Measurements from ENCODE around the gene WDR70. TPM values are rescaled to one million over a fixed set of nuclear protein-coding genes. Genes with fewer than 3 reads are reported as not detected.

The WDR70 gene
- polyA plus RNA-seq, 1 of the 3 experiments (the other 2 are of a cell fraction), result 14.2 TPM

DNA sequence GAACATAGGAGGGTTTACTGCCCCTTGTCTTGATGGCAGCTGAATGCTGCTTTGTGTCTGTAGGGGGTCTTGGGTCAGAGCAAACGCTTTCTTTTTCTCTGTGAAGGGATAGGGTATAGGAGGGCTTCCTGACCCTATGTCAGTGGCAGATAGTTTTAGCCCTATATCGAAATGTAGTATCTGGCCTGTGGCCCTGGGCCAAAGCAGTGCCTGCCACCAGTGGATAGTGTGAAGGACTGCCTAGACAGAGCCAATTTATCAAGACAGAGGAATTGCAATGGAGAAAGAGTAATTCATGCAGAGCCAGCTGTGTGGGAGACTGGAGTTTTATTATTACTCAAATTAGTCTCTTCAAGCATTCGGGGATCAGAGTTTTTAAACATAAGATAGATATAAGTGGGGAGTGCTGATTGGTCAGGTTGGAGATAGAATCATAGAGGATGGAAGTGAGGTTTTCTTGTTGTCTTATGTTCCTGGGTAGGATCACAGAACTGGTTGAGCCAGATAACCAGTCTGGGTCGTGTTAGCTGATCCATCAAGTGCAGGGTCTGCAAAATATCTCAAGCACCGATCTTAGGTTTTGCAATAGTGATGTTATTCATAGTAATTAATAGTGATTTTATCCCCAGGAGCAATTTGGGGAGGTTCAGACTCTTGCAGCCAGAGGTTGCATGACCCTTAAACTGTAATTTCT is 282.3 kb downstream of the WDR70 start:
- no peak for DNase-seq
- H3K9me2 ChIP-seq, result no peaks in the 10 kb centered on the region
- H3F3A ChIP-seq (replicated peaks; ENCODE audit: insufficient read depth), result no peaks in the 10 kb centered on the region
- H3K27ac ChIP-seq (ENCODE audit: low read depth in 2 of 2, low read length in 1 of 2), result no peak overlapping the region
- H3K9ac ChIP-seq, result no peak overlapping the region
- ChIA-PET CTCF (no interaction called here), POLR2A (no interaction called here)
- H4K20me1 ChIP-seq (ENCODE audit: insufficient read depth), result no peaks in the 10 kb centered on the region
- 62% methylated on average over 5 of the region's 5 CpGs for WGBS (ENCODE audit: low lambda C conversion rate)
- H3K36me3 ChIP-seq (replicated peaks in 1 of 2; ENCODE audit: control insufficient read depth in 1 of 2, insufficient read depth in 2 of 2, low read length in 1 of 2), result no peaks in the 10 kb centered on the region
- H3K27me3 ChIP-seq (ENCODE audit: insufficient read depth), result no peaks in the 10 kb centered on the region
- H3K4me2 ChIP-seq, result no peak overlapping the region
- H3K9me3 ChIP-seq, result no peaks in the 10 kb centered on the region
- no peak overlapping the region for H3K4me3 ChIP-seq (ENCODE audit: low read depth in 2 of 2, low read length in 1 of 2)
- no peak overlapping the region for H2AFZ ChIP-seq (ENCODE audit: low read depth)
- H3K4me1 ChIP-seq (ENCODE audit: control insufficient read depth in 1 of 2, insufficient read depth in 2 of 2, low read depth in 1 of 2, low read length in 1 of 2), result peaks cover 6 to 19% of the 10 kb centered on the region in 2 experiments; a peak in 3 of 4 replicates
- no peaks in the 10 kb centered on the region for H3K79me2 ChIP-seq (ENCODE audit: insufficient read depth)
- TF ChIP-seq POLR2AphosphoS5 (IDR thresholded peaks at IDR 0.05; ENCODE audit: low read depth, low read length) (no peak), CHD2 (IDR thresholded peaks at IDR 0.05; ENCODE audit: low read length, partially characterized antibody) (no peak), EZH2phosphoT487 (IDR thresholded peaks at IDR 0.05; ENCODE audit: borderline replicate concordance, low read depth) (no peak), RCOR1 (IDR thresholded peaks at IDR 0.05; ENCODE audit: low read length) (no peak), RAD21 (IDR thresholded peaks at IDR 0.05; ENCODE audit: low read length) (no peak), TAF1 (IDR thresholded peaks at IDR 0.05; ENCODE audit: borderline replicate concordance, low read depth, low read length) (no peak), GATA2 (CRISPR knock-in tag; IDR thresholded peaks at IDR 0.05) (no peak), SIN3A (IDR thresholded peaks at IDR 0.05; ENCODE audit: borderline replicate concordance, low read depth, low read length) (no peak), FOXJ3 (CRISPR knock-in tag; IDR thresholded peaks at IDR 0.05) (no peak), NRF1 (IDR thresholded peaks at IDR 0.05; ENCODE audit: low read depth, low read length) (no peak), TEAD4 (IDR thresholded peaks at IDR 0.05; ENCODE audit: borderline replicate concordance, insufficient read depth) (no peak), EP300 (IDR thresholded peaks at IDR 0.05; ENCODE audit: borderline replicate concordance in 1 of 2, low read depth in 1 of 2, low read length in 1 of 2) (no peak), JUND (IDR thresholded peaks at IDR 0.05) (no peak), RXRA (IDR thresholded peaks at IDR 0.05; ENCODE audit: borderline replicate concordance, low read depth) (no peak), FOXM1 (IDR thresholded peaks at IDR 0.05; ENCODE audit: low read depth) (no peak)
- TF ChIP-seq, protein P1, sequence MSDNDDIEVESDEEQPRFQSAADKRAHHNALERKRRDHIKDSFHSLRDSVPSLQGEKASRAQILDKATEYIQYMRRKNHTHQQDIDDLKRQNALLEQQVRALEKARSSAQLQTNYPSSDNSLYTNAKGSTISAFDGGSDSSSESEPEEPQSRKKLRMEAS (IDR thresholded peaks at IDR 0.05; ENCODE audit: low read depth), result no peak
- TF ChIP-seq, protein P2, sequence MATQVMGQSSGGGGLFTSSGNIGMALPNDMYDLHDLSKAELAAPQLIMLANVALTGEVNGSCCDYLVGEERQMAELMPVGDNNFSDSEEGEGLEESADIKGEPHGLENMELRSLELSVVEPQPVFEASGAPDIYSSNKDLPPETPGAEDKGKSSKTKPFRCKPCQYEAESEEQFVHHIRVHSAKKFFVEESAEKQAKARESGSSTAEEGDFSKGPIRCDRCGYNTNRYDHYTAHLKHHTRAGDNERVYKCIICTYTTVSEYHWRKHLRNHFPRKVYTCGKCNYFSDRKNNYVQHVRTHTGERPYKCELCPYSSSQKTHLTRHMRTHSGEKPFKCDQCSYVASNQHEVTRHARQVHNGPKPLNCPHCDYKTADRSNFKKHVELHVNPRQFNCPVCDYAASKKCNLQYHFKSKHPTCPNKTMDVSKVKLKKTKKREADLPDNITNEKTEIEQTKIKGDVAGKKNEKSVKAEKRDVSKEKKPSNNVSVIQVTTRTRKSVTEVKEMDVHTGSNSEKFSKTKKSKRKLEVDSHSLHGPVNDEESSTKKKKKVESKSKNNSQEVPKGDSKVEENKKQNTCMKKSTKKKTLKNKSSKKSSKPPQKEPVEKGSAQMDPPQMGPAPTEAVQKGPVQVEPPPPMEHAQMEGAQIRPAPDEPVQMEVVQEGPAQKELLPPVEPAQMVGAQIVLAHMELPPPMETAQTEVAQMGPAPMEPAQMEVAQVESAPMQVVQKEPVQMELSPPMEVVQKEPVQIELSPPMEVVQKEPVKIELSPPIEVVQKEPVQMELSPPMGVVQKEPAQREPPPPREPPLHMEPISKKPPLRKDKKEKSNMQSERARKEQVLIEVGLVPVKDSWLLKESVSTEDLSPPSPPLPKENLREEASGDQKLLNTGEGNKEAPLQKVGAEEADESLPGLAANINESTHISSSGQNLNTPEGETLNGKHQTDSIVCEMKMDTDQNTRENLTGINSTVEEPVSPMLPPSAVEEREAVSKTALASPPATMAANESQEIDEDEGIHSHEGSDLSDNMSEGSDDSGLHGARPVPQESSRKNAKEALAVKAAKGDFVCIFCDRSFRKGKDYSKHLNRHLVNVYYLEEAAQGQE (IDR thresholded peaks at IDR 0.05; ENCODE audit: low read depth, low read length), result no peak
- TF ChIP-seq, protein P3, sequence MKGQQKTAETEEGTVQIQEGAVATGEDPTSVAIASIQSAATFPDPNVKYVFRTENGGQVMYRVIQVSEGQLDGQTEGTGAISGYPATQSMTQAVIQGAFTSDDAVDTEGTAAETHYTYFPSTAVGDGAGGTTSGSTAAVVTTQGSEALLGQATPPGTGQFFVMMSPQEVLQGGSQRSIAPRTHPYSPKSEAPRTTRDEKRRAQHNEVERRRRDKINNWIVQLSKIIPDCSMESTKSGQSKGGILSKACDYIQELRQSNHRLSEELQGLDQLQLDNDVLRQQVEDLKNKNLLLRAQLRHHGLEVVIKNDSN (IDR thresholded peaks at IDR 0.05; ENCODE audit: borderline replicate concordance, low read depth), result no peak
- TF ChIP-seq, protein P4, sequence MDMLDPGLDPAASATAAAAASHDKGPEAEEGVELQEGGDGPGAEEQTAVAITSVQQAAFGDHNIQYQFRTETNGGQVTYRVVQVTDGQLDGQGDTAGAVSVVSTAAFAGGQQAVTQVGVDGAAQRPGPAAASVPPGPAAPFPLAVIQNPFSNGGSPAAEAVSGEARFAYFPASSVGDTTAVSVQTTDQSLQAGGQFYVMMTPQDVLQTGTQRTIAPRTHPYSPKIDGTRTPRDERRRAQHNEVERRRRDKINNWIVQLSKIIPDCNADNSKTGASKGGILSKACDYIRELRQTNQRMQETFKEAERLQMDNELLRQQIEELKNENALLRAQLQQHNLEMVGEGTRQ (IDR thresholded peaks at IDR 0.05; ENCODE audit: borderline replicate concordance, low read depth, low read length), result no peak
- TF ChIP-seq, protein P5, sequence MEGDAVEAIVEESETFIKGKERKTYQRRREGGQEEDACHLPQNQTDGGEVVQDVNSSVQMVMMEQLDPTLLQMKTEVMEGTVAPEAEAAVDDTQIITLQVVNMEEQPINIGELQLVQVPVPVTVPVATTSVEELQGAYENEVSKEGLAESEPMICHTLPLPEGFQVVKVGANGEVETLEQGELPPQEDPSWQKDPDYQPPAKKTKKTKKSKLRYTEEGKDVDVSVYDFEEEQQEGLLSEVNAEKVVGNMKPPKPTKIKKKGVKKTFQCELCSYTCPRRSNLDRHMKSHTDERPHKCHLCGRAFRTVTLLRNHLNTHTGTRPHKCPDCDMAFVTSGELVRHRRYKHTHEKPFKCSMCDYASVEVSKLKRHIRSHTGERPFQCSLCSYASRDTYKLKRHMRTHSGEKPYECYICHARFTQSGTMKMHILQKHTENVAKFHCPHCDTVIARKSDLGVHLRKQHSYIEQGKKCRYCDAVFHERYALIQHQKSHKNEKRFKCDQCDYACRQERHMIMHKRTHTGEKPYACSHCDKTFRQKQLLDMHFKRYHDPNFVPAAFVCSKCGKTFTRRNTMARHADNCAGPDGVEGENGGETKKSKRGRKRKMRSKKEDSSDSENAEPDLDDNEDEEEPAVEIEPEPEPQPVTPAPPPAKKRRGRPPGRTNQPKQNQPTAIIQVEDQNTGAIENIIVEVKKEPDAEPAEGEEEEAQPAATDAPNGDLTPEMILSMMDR (IDR thresholded peaks at IDR 0.05), result no peak
